Measurements from ENCODE around the gene HTR1E.
"Not testable (repeated sequence)": the region's sequence is repeated elsewhere in the genome, so short reads cannot be mapped to it uniquely, and the experiment has no call there.

DNA sequence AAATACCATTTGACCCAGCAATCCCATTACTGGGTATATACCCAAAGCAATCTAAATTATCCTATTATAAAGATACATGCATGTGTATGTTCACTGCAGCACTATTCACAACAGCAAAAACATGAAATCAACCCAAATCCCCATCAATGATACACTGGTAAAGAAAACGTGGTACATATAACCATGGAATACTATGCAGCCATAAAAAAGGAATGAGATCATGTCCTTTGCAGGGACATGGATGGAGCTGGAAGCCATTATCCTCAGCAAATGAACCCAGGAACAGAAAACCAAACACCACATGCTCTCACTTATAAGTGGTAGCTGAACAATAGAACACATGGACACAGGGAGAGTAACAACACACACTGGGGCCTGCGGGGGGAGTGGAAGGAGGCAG, 69.2 kb downstream of the HTR1E start:
- TF ChIP-seq CTCF, POLR2A (IDR thresholded peaks at IDR 0.05): not testable (repeated sequence)

Measured in heart left ventricle (tissue), 13 donors.